ENCODE results near the gene SLC48A1.

Gene SLC48A1

GRCh38 chr12:47818007-47818376 lies 45.0 kb downstream of the SLC48A1 start:
- ATAC-seq, result no peak
- no peak for TF ChIP-seq ZNF8 (CRISPR knock-in tag; IDR thresholded peaks at IDR 0.05)
- no peak for TF ChIP-seq TCF4 (CRISPR knock-in tag; IDR thresholded peaks at IDR 0.05; ENCODE audit: borderline replicate concordance)
- TF ChIP-seq RARB (CRISPR knock-in tag; IDR thresholded peaks at IDR 0.05), result no peak

DNA sequence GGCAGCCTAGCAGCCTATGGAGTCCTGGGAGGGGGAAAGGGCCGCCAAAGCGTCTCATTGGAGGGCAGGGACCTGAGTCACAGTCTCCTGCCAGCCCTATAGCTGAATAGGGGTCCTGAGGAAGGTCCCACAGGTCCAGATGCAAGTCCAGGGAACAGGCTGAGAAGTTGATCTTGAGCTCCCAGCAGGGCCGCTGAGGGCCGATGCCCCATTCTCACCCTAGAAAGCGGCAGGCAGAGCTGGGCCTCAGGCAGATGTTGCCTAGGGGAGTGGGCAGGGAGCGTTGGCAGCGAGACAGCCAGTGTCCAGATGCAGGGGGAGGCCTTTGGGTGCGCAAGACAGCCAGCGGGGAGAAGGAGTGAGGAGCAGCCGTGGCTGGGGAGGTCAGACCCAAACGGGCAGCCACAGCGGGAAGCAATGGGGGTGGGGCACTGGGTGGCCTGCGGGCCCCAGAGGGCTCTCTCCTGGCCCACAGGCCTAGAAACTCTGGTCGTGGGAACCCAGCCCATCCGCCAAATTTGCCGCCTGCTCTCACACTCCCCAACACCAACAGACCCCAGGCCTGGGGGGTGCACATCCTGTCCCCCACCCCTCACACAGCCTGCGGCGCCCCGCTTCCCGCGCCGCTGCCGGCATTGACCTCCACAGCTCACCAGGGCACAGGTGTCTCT lies 45.6 kb downstream of the SLC48A1 start:
- peak; percentile 4; the same call in 1 of the 3 replicates for ATAC-seq

GRCh38 chr12:47819138-47819895 lies 46.3 kb downstream of the SLC48A1 start:
- TF ChIP-seq ARNTL (CRISPR knock-in tag; IDR thresholded peaks at IDR 0.05; ENCODE audit: borderline replicate concordance, low read depth) (no peak), PPARA (CRISPR knock-in tag; IDR thresholded peaks at IDR 0.05; ENCODE audit: borderline replicate concordance) (no peak), CSDC2 (CRISPR knock-in tag; IDR thresholded peaks at IDR 0.05) (no peak), BACH2 (CRISPR knock-in tag; IDR thresholded peaks at IDR 0.05; ENCODE audit: borderline replicate concordance) (no peak), OSR1 (CRISPR knock-in tag; IDR thresholded peaks at IDR 0.05) (no peak), POU6F1 (CRISPR knock-in tag; IDR thresholded peaks at IDR 0.05; ENCODE audit: borderline replicate concordance, low read depth) (no peak), SNAI2 (CRISPR knock-in tag; IDR thresholded peaks at IDR 0.05) (no peak)
- TF ChIP-seq, protein P1, sequence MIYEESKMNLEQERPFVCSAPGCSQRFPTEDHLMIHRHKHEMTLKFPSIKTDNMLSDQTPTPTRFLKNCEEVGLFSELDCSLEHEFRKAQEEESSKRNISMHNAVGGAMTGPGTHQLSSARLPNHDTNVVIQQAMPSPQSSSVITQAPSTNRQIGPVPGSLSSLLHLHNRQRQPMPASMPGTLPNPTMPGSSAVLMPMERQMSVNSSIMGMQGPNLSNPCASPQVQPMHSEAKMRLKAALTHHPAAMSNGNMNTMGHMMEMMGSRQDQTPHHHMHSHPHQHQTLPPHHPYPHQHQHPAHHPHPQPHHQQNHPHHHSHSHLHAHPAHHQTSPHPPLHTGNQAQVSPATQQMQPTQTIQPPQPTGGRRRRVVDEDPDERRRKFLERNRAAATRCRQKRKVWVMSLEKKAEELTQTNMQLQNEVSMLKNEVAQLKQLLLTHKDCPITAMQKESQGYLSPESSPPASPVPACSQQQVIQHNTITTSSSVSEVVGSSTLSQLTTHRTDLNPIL (CRISPR knock-in tag; IDR thresholded peaks at IDR 0.05; ENCODE audit: low read depth), result no peak
- peak; percentile 5 for ATAC-seq

More for the DNA sequence above, 45.6 kb downstream of the SLC48A1 start:
- no peak for TF ChIP-seq GLIS3 (CRISPR knock-in tag; IDR thresholded peaks at IDR 0.05)

- TF ChIP-seq BACH2 (CRISPR knock-in tag; IDR thresholded peaks at IDR 0.05; ENCODE audit: borderline replicate concordance) (no peak), ZFP30 (CRISPR knock-in tag; IDR thresholded peaks at IDR 0.05) (no peak), CSRNP3 (CRISPR knock-in tag; IDR thresholded peaks at IDR 0.05) (no peak), RARB (CRISPR knock-in tag; IDR thresholded peaks at IDR 0.05) (no peak), ISL1 (CRISPR knock-in tag; IDR thresholded peaks at IDR 0.05) (no peak), ARNTL (CRISPR knock-in tag; IDR thresholded peaks at IDR 0.05; ENCODE audit: borderline replicate concordance, low read depth) (no peak), SNAI2 (CRISPR knock-in tag; IDR thresholded peaks at IDR 0.05) (no peak)
- TF ChIP-seq, protein P2, sequence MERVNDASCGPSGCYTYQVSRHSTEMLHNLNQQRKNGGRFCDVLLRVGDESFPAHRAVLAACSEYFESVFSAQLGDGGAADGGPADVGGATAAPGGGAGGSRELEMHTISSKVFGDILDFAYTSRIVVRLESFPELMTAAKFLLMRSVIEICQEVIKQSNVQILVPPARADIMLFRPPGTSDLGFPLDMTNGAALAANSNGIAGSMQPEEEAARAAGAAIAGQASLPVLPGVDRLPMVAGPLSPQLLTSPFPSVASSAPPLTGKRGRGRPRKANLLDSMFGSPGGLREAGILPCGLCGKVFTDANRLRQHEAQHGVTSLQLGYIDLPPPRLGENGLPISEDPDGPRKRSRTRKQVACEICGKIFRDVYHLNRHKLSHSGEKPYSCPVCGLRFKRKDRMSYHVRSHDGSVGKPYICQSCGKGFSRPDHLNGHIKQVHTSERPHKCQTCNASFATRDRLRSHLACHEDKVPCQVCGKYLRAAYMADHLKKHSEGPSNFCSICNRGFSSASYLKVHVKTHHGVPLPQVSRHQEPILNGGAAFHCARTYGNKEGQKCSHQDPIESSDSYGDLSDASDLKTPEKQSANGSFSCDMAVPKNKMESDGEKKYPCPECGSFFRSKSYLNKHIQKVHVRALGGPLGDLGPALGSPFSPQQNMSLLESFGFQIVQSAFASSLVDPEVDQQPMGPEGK (CRISPR knock-in tag; IDR thresholded peaks at IDR 0.05; ENCODE audit: borderline replicate concordance), result no peak
- ATAC-seq, result peak; percentile 50
Observed at GRCh38 chr12:47819896-47820630, 47.0 kb downstream of the SLC48A1 start, which contains the start of gene HDAC7. Gene HDAC7 (minus strand): TSS chr12:47819903. CDS start chr12:47819785, 118 bp downstream.

- ATAC-seq, result peak; percentile 90
- peak; percentile 11; the same call in 1 of the 2 replicates for TF ChIP-seq ISL1 (CRISPR knock-in tag; IDR thresholded peaks at IDR 0.05)
- TF ChIP-seq ARNTL (CRISPR knock-in tag; IDR thresholded peaks at IDR 0.05; ENCODE audit: borderline replicate concordance, low read depth), result no peak
- no peak for TF ChIP-seq CSRNP3 (CRISPR knock-in tag; IDR thresholded peaks at IDR 0.05)
- TF ChIP-seq, protein P2 (CRISPR knock-in tag; IDR thresholded peaks at IDR 0.05; ENCODE audit: borderline replicate concordance), result peak; percentile 89
Observed at GRCh38 chr12:47820631-47821345, 47.8 kb downstream of the SLC48A1 start.

All from SK-N-SH treated with all-trans-retinoic acid at 6 μM for 48 hours (cell line).